K562 (cell line): Measurements from ENCODE around the gene CNKSR1. TPM values are rescaled to one million over a fixed set of nuclear protein-coding genes. Genes with fewer than 3 reads are reported as not detected.

Experiments used
- ATAC-seq: fragments of 200-7000 bp; cut with Tn5 transposase; 3 replicates; pipeline ENCODE4 v1.9.1; 2020; ENCODE audit warnings: moderate library complexity
- BruUV-seq: library from RNA; stranded (reverse); fragments of 400-500 nt; replicated peaks from 2 replicates; lab custom pipeline; 2021; lab: Mats Ljungman, UMichigan
- CTCF ChIA-PET: fragments of 300-600 bp; formaldehyde crosslinking; extraction: SDS; loops from one replicate; lab custom pipeline; 2021; ENCODE audit warnings: low intra/inter-chr PET ratio; lab: Yijun Ruan, JAX
- POLR2A ChIA-PET: fragments of 300-600, 350-650 bp; sonication (Branson Sonifier 250); formaldehyde crosslinking; extraction: SDS; loops from one replicate; lab custom pipeline; 2021; ENCODE audit warnings: antibody characterized with exemption, inconsistent platforms; lab: Yijun Ruan, JAX
- DNase-seq, 4 experiments: peaks; one replicate each; pipeline versions ENCODE4 v3.0.0 to v3.0.0-alpha.2; 2011 to 2018; ENCODE audit warnings: low spot score in 3 of 4, mixed read lengths in 3 of 4; ENCODE audit errors: extremely low read depth in 1 of 4
- FAIRE-seq: peaks from 2 replicates; lab custom pipeline; 2011; peaks lifted over from hg19 to GRCh38; lab: Jason Lieb, UNC
- H2AFZ ChIP-seq: 2 replicates; pipeline ENCODE4 v1.6.0; 2011; ENCODE audit warnings: low read depth, low read length, control low read depth, inconsistent platforms
- H3K27ac ChIP-seq: fragments of 200-600 bp; 3 replicates; pipeline ENCODE4 v1.8.0; 2011; ENCODE audit warnings: low read depth, mild to moderate bottlenecking, control low read depth, inconsistent platforms, low read length, moderate library complexity, mixed read lengths; ENCODE audit errors: extremely low read depth
- H3K27me3 ChIP-seq, 2 experiments: fragments of 300-600 bp in 1 of 2; 2 replicates in 1 of 2; 3 replicates in 1 of 2; pipeline versions ENCODE4 v1.6.0 to v1.8.0; 2011; ENCODE audit warnings: inconsistent platforms in 2 of 2, low read length in 2 of 2, mild to moderate bottlenecking in 1 of 2, mixed read lengths in 1 of 2, moderate library complexity in 1 of 2; ENCODE audit not compliant: control insufficient read depth in 2 of 2, insufficient read depth in 2 of 2
- H3K36me3 ChIP-seq: fragments of 300-600 bp; 3 replicates; pipeline ENCODE4 v1.8.0; 2011; ENCODE audit warnings: mild to moderate bottlenecking, low read length, inconsistent platforms; ENCODE audit not compliant: control insufficient read depth, insufficient read depth
- H3K4me1 ChIP-seq, 2 experiments: fragments of 200-600 bp in 1 of 2; replicated peaks in 1 of 2; 2 replicates in 1 of 2; 3 replicates in 1 of 2; pipeline versions ENCODE4 v1.5.1 to v1.8.0; 2011; ENCODE audit warnings: inconsistent platforms in 2 of 2, low read length in 2 of 2, mild to moderate bottlenecking in 1 of 2, mixed read lengths in 1 of 2, moderate library complexity in 1 of 2; ENCODE audit not compliant: control insufficient read depth in 2 of 2, insufficient read depth in 2 of 2
- H3K4me2 ChIP-seq: 2 replicates; pipeline ENCODE4 v1.6.1; 2011; ENCODE audit warnings: low read length, control low read depth, inconsistent platforms, mixed read lengths; ENCODE audit not compliant: insufficient read depth
- H3K4me3 ChIP-seq: fragments of 200-600 bp; sonication (generic), shearing (Covaris generic); 2 replicates; pipeline ENCODE4 v1.5.1; 2016; ENCODE audit warnings: control low read depth, inconsistent platforms
- H3K79me2 ChIP-seq: fragments of 200-600 bp; 3 replicates; pipeline ENCODE4 v1.8.0; 2011; ENCODE audit warnings: low read length, inconsistent platforms; ENCODE audit not compliant: control insufficient read depth, insufficient read depth
- H3K9ac ChIP-seq, 2 experiments: 2 replicates each; pipeline versions ENCODE4 v1.6.0 to v1.6.1; 2011; ENCODE audit warnings: low read depth in 2 of 2, low read length in 2 of 2, control low read depth in 1 of 2, inconsistent platforms in 1 of 2, mild to moderate bottlenecking in 1 of 2, mixed read lengths in 1 of 2; ENCODE audit not compliant: insufficient read depth in 1 of 2
- H3K9me1 ChIP-seq: one replicate; pipeline ENCODE4 v1.6.0; 2011; ENCODE audit warnings: inconsistent platforms, mild to moderate bottlenecking, low read length, moderate library complexity; ENCODE audit not compliant: control insufficient read depth, insufficient read depth
- H3K9me3 ChIP-seq: replicated peaks from 2 replicates; pipeline ENCODE4 v1.5.1; 2011; ENCODE audit warnings: low read depth, low read length, inconsistent platforms; ENCODE audit not compliant: control insufficient read depth, insufficient read depth
- H4K20me1 ChIP-seq: replicated peaks from 2 replicates; pipeline ENCODE4 v1.6.1; 2011; ENCODE audit warnings: low read length, inconsistent platforms, mixed read lengths; ENCODE audit not compliant: control insufficient read depth, insufficient read depth
- CEBPG ChIP-seq, 3 experiments: fragments of 200-800 bp in 1 of 3; sonication (Bioruptor generic) in 1 of 3; sonication (generic) in 1 of 3; formaldehyde crosslinking in 1 of 3; IDR thresholded peaks in 2 of 3; conservative IDR thresholded peaks in 1 of 3; 2 replicates each; pipeline versions ENCODE4 v1.6.1 to v1.8.0; 2016 to 2022; ENCODE audit warnings: missing compliant biosample characterization in 2 of 3, missing genetic modification characterization in 2 of 3, mild to moderate bottlenecking in 1 of 3, missing genetic modification reagents in 1 of 3
- FOXA3 ChIP-seq, 2 experiments: fragments of 450-650 bp in 1 of 2; sonication (generic) in 1 of 2; formaldehyde crosslinking; IDR thresholded peaks in 1 of 2; conservative IDR thresholded peaks in 1 of 2; 2 replicates each; pipeline versions ENCODE4 v1.4.0 to v1.8.0; 2020 to 2022; ENCODE audit warnings: mild to moderate bottlenecking in 2 of 2, missing genetic modification reagents in 1 of 2
- FOXK1 ChIP-seq: sonication (generic); formaldehyde crosslinking; IDR thresholded peaks from 2 replicates; pipeline ENCODE4 v1.8.0; 2022; ENCODE audit warnings: missing genetic modification reagents, mild to moderate bottlenecking, borderline replicate concordance
- JUN ChIP-seq, 2 experiments: sonication (generic) in 1 of 2; formaldehyde crosslinking in 1 of 2; IDR thresholded peaks; 2 replicates each; pipeline versions ENCODE4 v1.6.1 to v1.8.0; 2012 to 2022; ENCODE audit warnings: borderline replicate concordance in 2 of 2, mild to moderate bottlenecking in 2 of 2, improper control_type of control experiment in 1 of 2, low read depth in 1 of 2, low read length in 1 of 2, missing genetic modification reagents in 1 of 2
- MAX ChIP-seq: sonication (generic); formaldehyde crosslinking; IDR thresholded peaks from 2 replicates; pipeline ENCODE4 v1.9.0; 2022; ENCODE audit warnings: mild to moderate bottlenecking, missing genetic modification reagents
- PCBP2 ChIP-seq: fragments of 200-400 bp; formaldehyde crosslinking; IDR thresholded peaks from 2 replicates; pipeline ENCODE4 v1.6.1; 2018; ENCODE audit warnings: low read length, low read depth, mild to moderate bottlenecking, moderate library complexity; ENCODE audit not compliant: poor library complexity, severe bottlenecking
- PREB ChIP-seq: sonication (generic); formaldehyde crosslinking; IDR thresholded peaks from 2 replicates; pipeline ENCODE4 v1.8.1; 2023; ENCODE audit warnings: mild to moderate bottlenecking, missing genetic modification reagents
- ZKSCAN8 ChIP-seq: fragments of 200-800 bp; sonication (Bioruptor generic); IDR thresholded peaks from 2 replicates; pipeline ENCODE4 v1.6.1; 2016; ENCODE audit warnings: missing genetic modification characterization, missing compliant biosample characterization
- ZNF143 ChIP-seq: sonication (generic); formaldehyde crosslinking; IDR thresholded peaks from 2 replicates; pipeline ENCODE4 v1.9.0; 2022; ENCODE audit warnings: mild to moderate bottlenecking, missing genetic modification reagents
- WGBS: fragments of 100-300 bp; shearing (Covaris generic); methylation state at CpG from one replicate; pipeline ENCODE4 v1.1.6; 2016; ENCODE audit warnings: low coverage, mixed read lengths; ENCODE audit not compliant: insufficient coverage; ENCODE audit errors: missing lambda C conversion rate; 5-methylcytosine and 5-hydroxymethylcytosine counted together
- in situ Hi-C: fragments of 300-500 bp; cut with MboI; formaldehyde crosslinking; loops from 4 replicates; pipeline ENCODE4 v1.15.0; 2018; ENCODE audit warnings: inconsistent platforms, mixed read lengths
- intact Hi-C: fragments of 100-400 bp; cut with micrococcal nuclease; formaldehyde crosslinking; loops from 2 replicates; pipeline ENCODE4 v1.14.2; 2022
- polyA plus RNA-seq, 8 experiments: library from polyadenylated mRNA; depleted of rRNA in 4 of 8; stranded (reverse) in 5 of 8; unstranded in 3 of 8; fragments of >200 nt; fragmentation: Nextera tagmentation in 2 of 8; fragmentation: Illumina TruSeq in 1 of 8; extraction: Ambion mirVana in 2 of 8; extraction: Trizol in 1 of 8; gene quantifications; 2 replicates each; pipeline versions ENCODE4 v1.2.1 to v1.2.3, GENCODE V29; 2011 to 2014; ENCODE audit warnings: inconsistent platforms in 1 of 8, missing spikeins in 1 of 8
- total RNA-seq, 7 experiments: library from RNA; depleted of rRNA in 6 of 7; stranded (reverse); fragments of >200 nt in 6 of 7; fragmentation: Illumina TruSeq in 2 of 7; extraction: Trizol in 2 of 7; gene quantifications; 2 replicates each; pipeline versions ENCODE4 v1.2.1 to v1.2.3, GENCODE V29; 2011 to 2021; ENCODE audit warnings: low replicate concordance in 1 of 7
- TF ChIP-seq, protein P1 (sequence below): sonication (generic); formaldehyde crosslinking; IDR thresholded peaks from 2 replicates; pipeline ENCODE4 v1.8.1; 2023; ENCODE audit warnings: mild to moderate bottlenecking, missing genetic modification reagents
- TF ChIP-seq, protein P2 (sequence below): fragments of 450-650 bp; conservative IDR thresholded peaks from 2 replicates; pipeline ENCODE4 v1.6.1; 2016; ENCODE audit warnings: missing genetic modification characterization, low read depth, mild to moderate bottlenecking, missing compliant biosample characterization, moderate library complexity

The CNKSR1 gene
- total and polyA plus RNA-seq, 9 of the 15 experiments (the other 6 are each of a cell fraction or from before 2014, with no cell fraction given): 0.03 to 2.8 (median 1.1) TPM

DNA sequence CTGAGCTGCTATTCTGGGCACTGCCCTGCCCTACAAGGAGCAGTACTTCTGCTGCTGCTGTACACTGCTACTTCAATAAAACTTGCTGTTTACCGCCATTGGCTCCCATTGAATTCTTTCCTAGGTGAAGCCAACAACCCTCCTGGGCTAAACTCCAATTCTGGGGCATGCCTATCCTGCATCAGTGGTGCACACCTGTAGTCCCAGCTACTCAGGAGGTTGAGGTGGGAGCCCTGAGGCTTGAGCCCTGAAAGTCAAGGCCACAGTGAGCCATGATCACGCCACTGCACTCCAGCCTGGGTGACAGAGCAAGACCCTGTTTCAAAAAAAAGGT lies 44.5 kb upstream of the CNKSR1 start:
- no peak for ATAC-seq
- Histone ChIP-seq H3K27ac (peak overlapping the region; percentile 7; the same call in 1 of the 3 replicates), H3K4me3 (no peak overlapping the region), H3K79me2 (peaks cover 6% of the 10 kb centered on the region; the same call in 2 of the 3 replicates), H4K20me1 (no peaks in the 10 kb centered on the region), H3K9ac (peak overlapping the region in 1 of 2 experiments; percentile 69; a peak in 1 of 4 replicates), H3K4me2 (no peak overlapping the region; the same call in 1 of the 2 replicates), H3K4me1 (peaks cover 23 to 40% of the 10 kb centered on the region in 2 experiments), H3K9me1 (no peaks in the 10 kb centered on the region), H2AFZ (peak overlapping the region; percentile 67), H3K27me3 (no peaks in the 10 kb centered on the region), H3K36me3 (no peaks in the 10 kb centered on the region), H3K9me3 (no peaks in the 10 kb centered on the region)
- WGBS: 86% methylated on average over 2 of the region's 2 CpGs
- DNase-seq: no peak
- CTCF ChIA-PET: no interaction called here
- intact Hi-C loops: no loop called here
- no TSS peak for BruUV-seq
- in situ Hi-C loops: no loop called here
- no peak for FAIRE-seq
- POLR2A ChIA-PET: interaction anchor here (0.9 to 1.3 kb wide), 4 partner anchors 9 to 97 kb away, joined by 3 read pairs; no protein-coding TSS in a partner anchor
- TF ChIP-seq PREB (CRISPR knock-in tag) (peak; percentile 83; the same call in 1 of the 2 replicates), FOXA3 (CRISPR knock-in tag; conservative IDR thresholded peaks at IDR 0.05 in 1 of 2, IDR thresholded peaks at IDR 0.05 in 1 of 2) (0 out of 4 replicates have a peak, but pooled peaks of 1 of the 2 experiments have one; percentile 58), ZKSCAN8 (CRISPR knock-in tag) (no peak), JUN (IDR thresholded peaks at IDR 0.05; ENCODE audit: borderline replicate concordance, low read depth, low read length) (no peak), JUN (CRISPR knock-in tag; IDR thresholded peaks at IDR 0.05; ENCODE audit: borderline replicate concordance) (0 out of 2 replicates have a peak, but pooled peaks have one; percentile 55), CEBPG (CRISPR knock-in tag; IDR thresholded peaks at IDR 0.05) (0 out of 2 replicates have a peak, but pooled peaks have one; percentile 22), CEBPG (tag; conservative IDR thresholded peaks at IDR 0.05 in 1 of 2, IDR thresholded peaks at IDR 0.05 in 1 of 2) (no peak), ZNF143 (CRISPR knock-in tag) (0 out of 2 replicates have a peak, but pooled peaks have one; percentile 27), PCBP2 (no peak), FOXK1 (CRISPR knock-in tag) (no peak), MAX (CRISPR knock-in tag) (peak; percentile 24)
- TF ChIP-seq, protein P1, sequence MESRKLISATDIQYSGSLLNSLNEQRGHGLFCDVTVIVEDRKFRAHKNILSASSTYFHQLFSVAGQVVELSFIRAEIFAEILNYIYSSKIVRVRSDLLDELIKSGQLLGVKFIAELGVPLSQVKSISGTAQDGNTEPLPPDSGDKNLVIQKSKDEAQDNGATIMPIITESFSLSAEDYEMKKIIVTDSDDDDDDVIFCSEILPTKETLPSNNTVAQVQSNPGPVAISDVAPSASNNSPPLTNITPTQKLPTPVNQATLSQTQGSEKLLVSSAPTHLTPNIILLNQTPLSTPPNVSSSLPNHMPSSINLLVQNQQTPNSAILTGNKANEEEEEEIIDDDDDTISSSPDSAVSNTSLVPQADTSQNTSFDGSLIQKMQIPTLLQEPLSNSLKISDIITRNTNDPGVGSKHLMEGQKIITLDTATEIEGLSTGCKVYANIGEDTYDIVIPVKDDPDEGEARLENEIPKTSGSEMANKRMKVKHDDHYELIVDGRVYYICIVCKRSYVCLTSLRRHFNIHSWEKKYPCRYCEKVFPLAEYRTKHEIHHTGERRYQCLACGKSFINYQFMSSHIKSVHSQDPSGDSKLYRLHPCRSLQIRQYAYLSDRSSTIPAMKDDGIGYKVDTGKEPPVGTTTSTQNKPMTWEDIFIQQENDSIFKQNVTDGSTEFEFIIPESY (CRISPR knock-in tag): 0 out of 2 replicates have a peak, but pooled peaks have one; percentile 37
- TF ChIP-seq, protein P2, sequence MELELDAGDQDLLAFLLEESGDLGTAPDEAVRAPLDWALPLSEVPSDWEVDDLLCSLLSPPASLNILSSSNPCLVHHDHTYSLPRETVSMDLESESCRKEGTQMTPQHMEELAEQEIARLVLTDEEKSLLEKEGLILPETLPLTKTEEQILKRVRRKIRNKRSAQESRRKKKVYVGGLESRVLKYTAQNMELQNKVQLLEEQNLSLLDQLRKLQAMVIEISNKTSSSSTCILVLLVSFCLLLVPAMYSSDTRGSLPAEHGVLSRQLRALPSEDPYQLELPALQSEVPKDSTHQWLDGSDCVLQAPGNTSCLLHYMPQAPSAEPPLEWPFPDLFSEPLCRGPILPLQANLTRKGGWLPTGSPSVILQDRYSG (tag): no peak
